ENCODE measurements around the gene PCSK5.

Gene PCSK5

DNA sequence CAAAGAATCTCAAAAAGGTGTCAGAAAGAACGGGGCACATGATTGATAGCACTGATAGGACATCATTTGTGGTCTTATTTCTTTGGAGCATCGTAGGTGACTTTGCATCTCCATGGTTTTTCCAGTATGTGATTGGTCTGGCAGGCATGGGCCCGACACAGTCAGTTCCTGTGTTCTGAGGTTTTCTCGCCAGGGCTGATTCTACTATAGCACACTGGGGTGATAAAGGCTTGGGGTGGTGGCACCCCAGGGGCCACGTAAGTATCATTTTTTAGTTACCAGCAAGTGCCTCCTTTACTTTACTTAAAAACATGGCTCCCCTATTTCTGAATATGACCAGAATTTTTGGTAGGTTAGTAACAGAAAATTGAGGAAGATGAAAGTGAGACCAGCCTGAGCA is 301.0 kb downstream of the PCSK5 start:
- TF ChIP-seq TCF12 (IDR thresholded peaks at IDR 0.05; ENCODE audit: low read depth) (no peak), NFIC (IDR thresholded peaks at IDR 0.05) (no peak), RAD21 (IDR thresholded peaks at IDR 0.05; ENCODE audit: low read depth) (no peak)

- TF ChIP-seq NFIC (IDR thresholded peaks at IDR 0.05) (no peak), TEAD4 (IDR thresholded peaks at IDR 0.05) (no peak), CREB1 (IDR thresholded peaks at IDR 0.05; ENCODE audit: low read depth) (no peak), USF1 (IDR thresholded peaks at IDR 0.05) (no peak), RAD21 (IDR thresholded peaks at IDR 0.05; ENCODE audit: low read depth) (no peak), EGR1 (IDR thresholded peaks at IDR 0.05) (no peak), ZBTB7A (IDR thresholded peaks at IDR 0.05; ENCODE audit: low read depth) (no peak)
Measured at GRCh38 chr9:76192013-76192412, 301.5 kb downstream of the PCSK5 start.

DNA sequence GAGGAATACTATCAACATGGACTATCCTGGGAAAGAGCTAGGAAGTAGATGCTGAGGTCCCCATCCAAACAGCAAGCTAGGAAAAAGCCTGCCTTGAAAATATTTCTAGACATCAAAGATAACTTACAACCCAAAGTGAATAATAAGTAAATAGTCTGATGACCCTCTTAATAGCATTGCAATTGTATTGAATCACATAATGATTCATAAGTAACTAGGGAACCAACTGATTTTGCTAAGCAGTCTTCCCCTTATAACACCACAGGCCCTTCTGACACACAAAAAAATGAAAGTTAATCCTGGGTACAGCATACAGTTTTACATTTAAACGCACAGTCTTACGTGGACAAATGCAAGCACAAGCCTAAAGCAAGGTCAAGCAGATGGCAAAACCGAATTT is 304.4 kb downstream of the PCSK5 start:
- TF ChIP-seq TAF1 (IDR thresholded peaks at IDR 0.05; ENCODE audit: low read depth) = no peak
- no peak for TF ChIP-seq RAD21 (IDR thresholded peaks at IDR 0.05; ENCODE audit: low read depth)
- TF ChIP-seq, protein P1, sequence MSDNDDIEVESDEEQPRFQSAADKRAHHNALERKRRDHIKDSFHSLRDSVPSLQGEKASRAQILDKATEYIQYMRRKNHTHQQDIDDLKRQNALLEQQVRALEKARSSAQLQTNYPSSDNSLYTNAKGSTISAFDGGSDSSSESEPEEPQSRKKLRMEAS (IDR thresholded peaks at IDR 0.05) = no peak
- no peak for TF ChIP-seq NFIC (IDR thresholded peaks at IDR 0.05)
- no peak for TF ChIP-seq FOXM1 (IDR thresholded peaks at IDR 0.05; ENCODE audit: borderline replicate concordance, low read depth)
- no peak for TF ChIP-seq EP300 (IDR thresholded peaks at IDR 0.05; ENCODE audit: borderline replicate concordance)
- TF ChIP-seq, protein P2, sequence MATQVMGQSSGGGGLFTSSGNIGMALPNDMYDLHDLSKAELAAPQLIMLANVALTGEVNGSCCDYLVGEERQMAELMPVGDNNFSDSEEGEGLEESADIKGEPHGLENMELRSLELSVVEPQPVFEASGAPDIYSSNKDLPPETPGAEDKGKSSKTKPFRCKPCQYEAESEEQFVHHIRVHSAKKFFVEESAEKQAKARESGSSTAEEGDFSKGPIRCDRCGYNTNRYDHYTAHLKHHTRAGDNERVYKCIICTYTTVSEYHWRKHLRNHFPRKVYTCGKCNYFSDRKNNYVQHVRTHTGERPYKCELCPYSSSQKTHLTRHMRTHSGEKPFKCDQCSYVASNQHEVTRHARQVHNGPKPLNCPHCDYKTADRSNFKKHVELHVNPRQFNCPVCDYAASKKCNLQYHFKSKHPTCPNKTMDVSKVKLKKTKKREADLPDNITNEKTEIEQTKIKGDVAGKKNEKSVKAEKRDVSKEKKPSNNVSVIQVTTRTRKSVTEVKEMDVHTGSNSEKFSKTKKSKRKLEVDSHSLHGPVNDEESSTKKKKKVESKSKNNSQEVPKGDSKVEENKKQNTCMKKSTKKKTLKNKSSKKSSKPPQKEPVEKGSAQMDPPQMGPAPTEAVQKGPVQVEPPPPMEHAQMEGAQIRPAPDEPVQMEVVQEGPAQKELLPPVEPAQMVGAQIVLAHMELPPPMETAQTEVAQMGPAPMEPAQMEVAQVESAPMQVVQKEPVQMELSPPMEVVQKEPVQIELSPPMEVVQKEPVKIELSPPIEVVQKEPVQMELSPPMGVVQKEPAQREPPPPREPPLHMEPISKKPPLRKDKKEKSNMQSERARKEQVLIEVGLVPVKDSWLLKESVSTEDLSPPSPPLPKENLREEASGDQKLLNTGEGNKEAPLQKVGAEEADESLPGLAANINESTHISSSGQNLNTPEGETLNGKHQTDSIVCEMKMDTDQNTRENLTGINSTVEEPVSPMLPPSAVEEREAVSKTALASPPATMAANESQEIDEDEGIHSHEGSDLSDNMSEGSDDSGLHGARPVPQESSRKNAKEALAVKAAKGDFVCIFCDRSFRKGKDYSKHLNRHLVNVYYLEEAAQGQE (IDR thresholded peaks at IDR 0.05; ENCODE audit: low read depth) = no peak
- TF ChIP-seq ZBTB7A (IDR thresholded peaks at IDR 0.05; ENCODE audit: low read depth) = no peak
- TF ChIP-seq TEAD4 (IDR thresholded peaks at IDR 0.05) = no peak
- TF ChIP-seq EGR1 (IDR thresholded peaks at IDR 0.05) = no peak
- no peak for TF ChIP-seq CREB1 (IDR thresholded peaks at IDR 0.05; ENCODE audit: low read depth)
- no peak for TF ChIP-seq TCF12 (IDR thresholded peaks at IDR 0.05; ENCODE audit: low read depth)
- TF ChIP-seq CEBPB (IDR thresholded peaks at IDR 0.05) = no peak
- no peak for TF ChIP-seq YY1 (IDR thresholded peaks at IDR 0.05; ENCODE audit: low read depth)

DNA sequence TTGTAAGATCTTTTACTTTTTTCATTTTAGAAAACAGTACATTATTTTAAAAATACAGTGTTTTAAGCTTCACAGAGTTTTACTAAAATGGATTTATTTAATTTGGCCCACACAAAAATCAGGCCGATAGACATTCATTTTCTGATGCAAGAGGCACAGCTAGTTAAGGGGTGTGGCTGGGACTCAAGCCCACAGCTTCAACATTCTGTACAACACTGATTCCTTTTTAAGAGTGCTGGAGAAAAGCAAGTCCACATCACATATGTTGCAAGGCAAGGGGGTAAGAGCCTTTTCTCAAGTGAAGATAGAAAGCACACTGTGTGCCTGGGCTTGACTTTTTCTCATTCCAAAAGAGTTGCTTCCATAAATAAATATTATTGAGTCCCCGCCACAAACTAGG is 307.9 kb downstream of the PCSK5 start:
- TF ChIP-seq CEBPB (IDR thresholded peaks at IDR 0.05) (no peak), FOXM1 (IDR thresholded peaks at IDR 0.05; ENCODE audit: borderline replicate concordance, low read depth) (no peak), YY1 (IDR thresholded peaks at IDR 0.05; ENCODE audit: low read depth) (no peak)
- TF ChIP-seq, protein P2 (IDR thresholded peaks at IDR 0.05; ENCODE audit: low read depth) = no peak

GRCh38 chr9:76200315-76200714 is 309.8 kb downstream of the PCSK5 start:
- TF ChIP-seq TAF1 (IDR thresholded peaks at IDR 0.05; ENCODE audit: low read depth) = no peak
- TF ChIP-seq, protein P2 (IDR thresholded peaks at IDR 0.05; ENCODE audit: low read depth) = no peak
- TF ChIP-seq CEBPB (IDR thresholded peaks at IDR 0.05) = no peak
- no peak for TF ChIP-seq FOXM1 (IDR thresholded peaks at IDR 0.05; ENCODE audit: borderline replicate concordance, low read depth)
- TF ChIP-seq USF1 (IDR thresholded peaks at IDR 0.05) = no peak
- no peak for TF ChIP-seq TEAD4 (IDR thresholded peaks at IDR 0.05)
- no peak for TF ChIP-seq CREB1 (IDR thresholded peaks at IDR 0.05; ENCODE audit: low read depth)
- TF ChIP-seq EP300 (IDR thresholded peaks at IDR 0.05; ENCODE audit: borderline replicate concordance) = no peak
- TF ChIP-seq EGR1 (IDR thresholded peaks at IDR 0.05) = no peak
- TF ChIP-seq NFIC (IDR thresholded peaks at IDR 0.05) = no peak
- no peak for TF ChIP-seq TCF12 (IDR thresholded peaks at IDR 0.05; ENCODE audit: low read depth)
- TF ChIP-seq, protein P1 (IDR thresholded peaks at IDR 0.05) = no peak

Measured in Ishikawa (cell line).